ENCODE results near the gene PANK2.
A peak's percentile ranks its signal among the peaks of the same experiment; 100 is the strongest.
"Not testable (repeated sequence)": the region's sequence is repeated elsewhere in the genome, so short reads cannot be mapped to it uniquely, and the experiment has no call there.

Gene PANK2

GRCh38 chr20:3929713-3930060 lies 40.5 kb downstream of the PANK2 start:
- DNase-seq (ENCODE audit: low read depth), result no peak

- DNase-seq (ENCODE audit: low read depth), result no peak
Measured at GRCh38 chr20:3930265-3931206, 41.3 kb downstream of the PANK2 start.

GRCh38 chr20:3931664-3932063 lies 42.5 kb downstream of the PANK2 start:
- DNase-seq (ENCODE audit: low read depth), result no peak

GRCh38 chr20:3932277-3932676 lies 43.1 kb downstream of the PANK2 start:
- no peak for DNase-seq (ENCODE audit: low read depth)

- DNase-seq (ENCODE audit: low read depth), result no peak
Measured at GRCh38 chr20:3932681-3933080, 43.5 kb downstream of the PANK2 start.

GRCh38 chr20:3933218-3933617 lies 44.0 kb downstream of the PANK2 start:
- DNase-seq (ENCODE audit: low read depth), result no peak

GRCh38 chr20:3934624-3935023 lies 45.4 kb downstream of the PANK2 start:
- DNase-seq (ENCODE audit: low read depth), result no peak

GRCh38 chr20:3935295-3935955 lies 46.2 kb downstream of the PANK2 start:
- DNase-seq (ENCODE audit: low read depth), result peak; percentile 64

GRCh38 chr20:3935956-3936340 lies 46.8 kb downstream of the PANK2 start:
- no peak for DNase-seq (ENCODE audit: low read depth)

- no peak for DNase-seq (ENCODE audit: low read depth)
Measured at GRCh38 chr20:3937618-3938017, 48.4 kb downstream of the PANK2 start.

- DNase-seq (ENCODE audit: low read depth), result no peak
Measured at GRCh38 chr20:3940905-3941304, 51.7 kb downstream of the PANK2 start.

GRCh38 chr20:3946666-3947065 lies 57.5 kb downstream of the PANK2 start:
- not testable (repeated sequence) for DNase-seq (ENCODE audit: low read depth)

- no peak for DNase-seq (ENCODE audit: low read depth)
Measured at GRCh38 chr20:3964719-3965118, 75.5 kb downstream of the PANK2 start.

GRCh38 chr20:3966571-3966970 lies 77.4 kb downstream of the PANK2 start:
- no peak for DNase-seq (ENCODE audit: low read depth)

- DNase-seq (ENCODE audit: low read depth), result no peak
Measured at GRCh38 chr20:3970016-3970415, 80.8 kb downstream of the PANK2 start.

- no peak for DNase-seq (ENCODE audit: low read depth)
Measured at GRCh38 chr20:3971145-3971544, 82.0 kb downstream of the PANK2 start.

- DNase-seq (ENCODE audit: low read depth), result no peak
Measured at GRCh38 chr20:3972161-3972560, 83.0 kb downstream of the PANK2 start.

GRCh38 chr20:3972631-3973030 lies 83.4 kb downstream of the PANK2 start:
- DNase-seq (ENCODE audit: low read depth), result not testable (repeated sequence)

- no peak for DNase-seq (ENCODE audit: low read depth)
Measured at GRCh38 chr20:3973705-3974104, 84.5 kb downstream of the PANK2 start.

- no peak for DNase-seq (ENCODE audit: low read depth)
Measured at GRCh38 chr20:3976511-3976910, 87.3 kb downstream of the PANK2 start.
